Measurements from ENCODE around the gene ONECUT3. TPM values are rescaled to one million over a fixed set of nuclear protein-coding genes. Genes with fewer than 3 reads are reported as not detected.

ONECUT3 gene
- total RNA-seq, 1 experiment from 2014 or later = 0.02 TPM

GRCh38 chr19:1817553-1818179 is 64.4 kb downstream of the ONECUT3 start:
- Mint-ChIP-seq H3K4me1 (ENCODE audit: insufficient read depth, unreplicated experiment) (peaks cover 6% of the 10 kb centered on the region), H3K27ac (ENCODE audit: low read depth, unreplicated experiment) (no peak overlapping the region), H3K27me3 (ENCODE audit: insufficient read depth, unreplicated experiment) (no peaks in the 10 kb centered on the region), H3K9me3 (ENCODE audit: unreplicated experiment) (no peaks in the 10 kb centered on the region), H3K36me3 (ENCODE audit: insufficient read depth, unreplicated experiment) (peaks cover 41% of the 10 kb centered on the region), H3K4me3 (ENCODE audit: unreplicated experiment) (no peak overlapping the region)
- TF ChIP-seq CTCF (IDR thresholded peaks at IDR 0.05; ENCODE audit: unreplicated experiment) = no peak
- POLR2A ChIA-PET = no interaction called here
- CTCF ChIA-PET = interaction anchor here (2.1 kb wide), 1 partner anchor 8 kb away, joined by 11 read pairs; no protein-coding TSS in a partner anchor
- DNase-seq (ENCODE audit: unreplicated experiment) = no peak
- intact Hi-C loops (cut with micrococcal nuclease) = no loop called here
- no TSS peak for BruUV-seq (replicated peaks)

- H3K4me3 Mint-ChIP-seq (ENCODE audit: unreplicated experiment) = no peak overlapping the region
- ChIA-PET CTCF (interaction anchor here (0.5 to 3.8 kb wide), 4 partner anchors 19 to 273 kb away, joined by 3 to 16 read pairs (median 4); no protein-coding TSS in a partner anchor), POLR2A (no interaction called here)
- H3K27me3 Mint-ChIP-seq (ENCODE audit: insufficient read depth, unreplicated experiment) = no peaks in the 10 kb centered on the region
- no peak for DNase-seq (ENCODE audit: unreplicated experiment)
- BruUV-seq (replicated peaks) = no TSS peak
- TF ChIP-seq CTCF (IDR thresholded peaks at IDR 0.05; ENCODE audit: unreplicated experiment) = no peak
- H3K4me1 Mint-ChIP-seq (ENCODE audit: insufficient read depth, unreplicated experiment) = no peaks in the 10 kb centered on the region
- H3K9me3 Mint-ChIP-seq (ENCODE audit: unreplicated experiment) = no peaks in the 10 kb centered on the region
- intact Hi-C loops (cut with micrococcal nuclease) = no loop called here
- H3K27ac Mint-ChIP-seq (ENCODE audit: low read depth, unreplicated experiment) = no peak overlapping the region
- peaks cover 47% of the 10 kb centered on the region for H3K36me3 Mint-ChIP-seq (ENCODE audit: insufficient read depth, unreplicated experiment)
Observed at GRCh38 chr19:1818549-1819195, 65.4 kb downstream of the ONECUT3 start.

GRCh38 chr19:1819341-1820255 is 66.3 kb downstream of the ONECUT3 start:
- no peaks in the 10 kb centered on the region for H3K27me3 Mint-ChIP-seq (ENCODE audit: insufficient read depth, unreplicated experiment)
- H3K36me3 Mint-ChIP-seq (ENCODE audit: insufficient read depth, unreplicated experiment) = peaks cover 52% of the 10 kb centered on the region
- POLR2A ChIA-PET = interaction anchor here (1.4 kb wide), 1 partner anchor 46 kb away, joined by 3 read pairs; no protein-coding TSS in a partner anchor
- no peak for TF ChIP-seq CTCF (IDR thresholded peaks at IDR 0.05; ENCODE audit: unreplicated experiment)
- no TSS peak for BruUV-seq (replicated peaks)
- no peak for DNase-seq (ENCODE audit: unreplicated experiment)
- no peak overlapping the region for H3K4me3 Mint-ChIP-seq (ENCODE audit: unreplicated experiment)
- H3K4me1 Mint-ChIP-seq (ENCODE audit: insufficient read depth, unreplicated experiment) = no peaks in the 10 kb centered on the region
- intact Hi-C loops (cut with micrococcal nuclease) = no loop called here
- CTCF ChIA-PET = interaction anchor here (0.5 to 3.8 kb wide), 5 partner anchors 18 to 274 kb away, joined by 3 to 16 read pairs (median 3); no protein-coding TSS in a partner anchor
- H3K27ac Mint-ChIP-seq (ENCODE audit: low read depth, unreplicated experiment) = no peak overlapping the region
- H3K9me3 Mint-ChIP-seq (ENCODE audit: unreplicated experiment) = no peaks in the 10 kb centered on the region

GRCh38 chr19:1822210-1822609 is 68.9 kb downstream of the ONECUT3 start:
- no peak for DNase-seq (ENCODE audit: unreplicated experiment)
- ChIA-PET CTCF (interaction anchor here (0.7 to 1.1 kb wide), 2 partner anchors 16 to 27 kb away, joined by 4 to 6 read pairs; no protein-coding TSS in a partner anchor), POLR2A (no interaction called here)
- no TSS peak for BruUV-seq (replicated peaks)
- peaks cover 4% of the 10 kb centered on the region for H3K4me1 Mint-ChIP-seq (ENCODE audit: insufficient read depth, unreplicated experiment)
- H3K9me3 Mint-ChIP-seq (ENCODE audit: unreplicated experiment) = no peaks in the 10 kb centered on the region
- peaks cover 46% of the 10 kb centered on the region for H3K36me3 Mint-ChIP-seq (ENCODE audit: insufficient read depth, unreplicated experiment)
- H3K27me3 Mint-ChIP-seq (ENCODE audit: insufficient read depth, unreplicated experiment) = no peaks in the 10 kb centered on the region
- intact Hi-C loops (cut with micrococcal nuclease) = no loop called here
- no peak overlapping the region for H3K27ac Mint-ChIP-seq (ENCODE audit: low read depth, unreplicated experiment)
- no peak overlapping the region for H3K4me3 Mint-ChIP-seq (ENCODE audit: unreplicated experiment)
- TF ChIP-seq CTCF (IDR thresholded peaks at IDR 0.05; ENCODE audit: unreplicated experiment) = no peak

Measured in MCF 10A (cell line).